GM23248 (cell line): Measurements from ENCODE around the gene COCH.
A peak's percentile ranks its signal among the peaks of the same experiment; 100 is the strongest.

Source experiments
- EZH2 ChIP-seq: fragments of 200-600 bp; sonication (generic); IDR thresholded peaks from 2 replicates; pipeline ENCODE4 v1.6.1; 2018; ENCODE audit warnings: antibody characterized with exemption, mild to moderate bottlenecking; ENCODE audit not compliant: insufficient read depth, poor library complexity, severe bottlenecking
- EZH2phosphoT487 ChIP-seq: fragments of 200-600 bp; sonication (generic); IDR thresholded peaks from 2 replicates; pipeline ENCODE4 v1.6.1; 2018; ENCODE audit warnings: antibody characterized with exemption, moderate library complexity, mild to moderate bottlenecking, low read depth; ENCODE audit not compliant: insufficient read depth

DNA sequence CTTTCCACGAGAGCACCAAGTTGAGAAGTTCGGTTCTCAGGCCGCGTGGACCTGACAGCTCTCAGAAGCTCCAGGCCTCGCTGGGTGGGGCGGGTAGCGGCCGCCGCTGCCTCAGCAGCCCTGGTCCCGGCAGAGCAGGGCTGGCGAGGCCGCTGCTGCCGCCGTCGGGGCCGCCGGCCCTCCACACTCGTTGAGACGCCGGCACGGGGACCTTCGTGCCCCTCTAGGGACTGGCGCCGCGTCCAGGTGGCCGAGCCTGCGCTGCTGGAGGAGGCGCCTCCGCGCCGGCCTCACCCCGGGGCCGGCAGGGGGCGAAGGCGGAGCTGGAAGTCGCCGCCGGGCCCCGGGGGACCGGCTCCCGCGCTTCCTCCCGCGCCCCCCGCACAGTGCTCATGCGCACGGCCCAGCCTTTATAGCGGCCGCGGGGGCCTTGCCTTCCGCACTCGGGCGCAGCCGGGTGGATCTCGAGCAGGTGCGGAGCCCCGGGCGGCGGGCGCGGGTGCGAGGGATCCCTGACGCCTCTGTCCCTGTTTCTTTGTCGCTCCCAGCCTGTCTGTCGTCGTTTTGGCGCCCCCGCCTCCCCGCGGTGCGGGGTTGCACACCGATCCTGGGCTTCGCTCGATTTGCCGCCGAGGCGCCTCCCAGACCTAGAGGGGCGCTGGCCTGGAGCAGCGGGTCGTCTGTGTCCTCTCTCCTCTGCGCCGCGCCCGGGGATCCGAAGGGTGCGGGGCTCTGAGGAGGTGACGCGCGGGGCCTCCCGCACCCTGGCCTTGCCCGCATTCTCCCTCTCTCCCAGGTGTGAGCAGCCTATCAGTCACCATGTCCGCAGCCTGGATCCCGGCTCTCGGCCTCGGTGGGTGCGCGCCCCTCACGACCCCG is at the start of gene COCH:
- TF ChIP-seq EZH2 (peak; percentile 73), EZH2phosphoT487 (no peak)
